HFF-Myc (cell line): ENCODE measurements around the gene ACSS3.
"Not testable (repeated sequence)": the region's sequence is repeated elsewhere in the genome, so short reads cannot be mapped to it uniquely, and the experiment has no call there.

Experiments used
- DNase-seq: peaks from one replicate; pipeline ENCODE4 v3.0.0-alpha.2; 2011; ENCODE audit warnings: low read depth; ENCODE audit errors: extremely low read depth
- H3K4me3 ChIP-seq: replicated peaks from 2 replicates; pipeline ENCODE4 v1.5.1; 2011; ENCODE audit warnings: low read depth, mild to moderate bottlenecking, control low read depth, low read length
- TF ChIP-seq, protein P1 (sequence below): IDR thresholded peaks from 2 replicates; pipeline ENCODE4 v1.5.1; 2012; ENCODE audit warnings: mild to moderate bottlenecking, low read depth, low read length, control low read depth; ENCODE audit errors: missing control alignments

The ACSS3 gene

DNA sequence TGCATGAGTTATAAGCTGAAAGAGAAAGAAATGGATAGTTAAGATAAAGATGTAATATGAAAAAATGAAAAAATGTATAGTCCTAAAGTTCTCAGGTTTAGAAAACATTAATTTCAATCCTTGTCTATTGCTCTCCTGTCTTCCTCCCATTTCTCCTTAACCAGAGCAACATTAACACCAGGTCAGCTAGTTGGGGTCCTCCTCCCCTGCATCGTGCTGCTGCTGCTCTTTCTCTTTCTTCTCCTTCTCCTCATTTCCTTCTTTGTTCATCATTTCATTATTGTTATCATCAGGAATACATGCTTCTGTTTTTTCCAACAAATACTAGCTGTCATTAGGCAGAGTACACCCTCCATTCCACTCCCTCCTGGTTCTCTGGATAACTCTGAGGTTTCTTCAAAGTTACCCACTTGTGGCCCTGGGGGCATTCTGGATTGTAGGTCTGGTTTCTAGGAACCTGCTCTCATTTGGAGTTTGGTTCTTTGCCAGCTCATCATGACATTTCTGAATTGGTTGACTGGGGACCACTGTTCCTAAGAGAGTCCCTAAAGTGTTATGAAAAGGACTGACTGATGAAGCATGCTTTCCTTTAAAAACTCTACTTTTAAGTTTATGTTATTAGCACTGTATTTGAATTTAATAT is 17.0 kb downstream of the ACSS3 start:
- TF ChIP-seq, protein P1, sequence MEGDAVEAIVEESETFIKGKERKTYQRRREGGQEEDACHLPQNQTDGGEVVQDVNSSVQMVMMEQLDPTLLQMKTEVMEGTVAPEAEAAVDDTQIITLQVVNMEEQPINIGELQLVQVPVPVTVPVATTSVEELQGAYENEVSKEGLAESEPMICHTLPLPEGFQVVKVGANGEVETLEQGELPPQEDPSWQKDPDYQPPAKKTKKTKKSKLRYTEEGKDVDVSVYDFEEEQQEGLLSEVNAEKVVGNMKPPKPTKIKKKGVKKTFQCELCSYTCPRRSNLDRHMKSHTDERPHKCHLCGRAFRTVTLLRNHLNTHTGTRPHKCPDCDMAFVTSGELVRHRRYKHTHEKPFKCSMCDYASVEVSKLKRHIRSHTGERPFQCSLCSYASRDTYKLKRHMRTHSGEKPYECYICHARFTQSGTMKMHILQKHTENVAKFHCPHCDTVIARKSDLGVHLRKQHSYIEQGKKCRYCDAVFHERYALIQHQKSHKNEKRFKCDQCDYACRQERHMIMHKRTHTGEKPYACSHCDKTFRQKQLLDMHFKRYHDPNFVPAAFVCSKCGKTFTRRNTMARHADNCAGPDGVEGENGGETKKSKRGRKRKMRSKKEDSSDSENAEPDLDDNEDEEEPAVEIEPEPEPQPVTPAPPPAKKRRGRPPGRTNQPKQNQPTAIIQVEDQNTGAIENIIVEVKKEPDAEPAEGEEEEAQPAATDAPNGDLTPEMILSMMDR: no peak
- no peak overlapping the region for H3K4me3 ChIP-seq
- DNase-seq: no peak

DNA sequence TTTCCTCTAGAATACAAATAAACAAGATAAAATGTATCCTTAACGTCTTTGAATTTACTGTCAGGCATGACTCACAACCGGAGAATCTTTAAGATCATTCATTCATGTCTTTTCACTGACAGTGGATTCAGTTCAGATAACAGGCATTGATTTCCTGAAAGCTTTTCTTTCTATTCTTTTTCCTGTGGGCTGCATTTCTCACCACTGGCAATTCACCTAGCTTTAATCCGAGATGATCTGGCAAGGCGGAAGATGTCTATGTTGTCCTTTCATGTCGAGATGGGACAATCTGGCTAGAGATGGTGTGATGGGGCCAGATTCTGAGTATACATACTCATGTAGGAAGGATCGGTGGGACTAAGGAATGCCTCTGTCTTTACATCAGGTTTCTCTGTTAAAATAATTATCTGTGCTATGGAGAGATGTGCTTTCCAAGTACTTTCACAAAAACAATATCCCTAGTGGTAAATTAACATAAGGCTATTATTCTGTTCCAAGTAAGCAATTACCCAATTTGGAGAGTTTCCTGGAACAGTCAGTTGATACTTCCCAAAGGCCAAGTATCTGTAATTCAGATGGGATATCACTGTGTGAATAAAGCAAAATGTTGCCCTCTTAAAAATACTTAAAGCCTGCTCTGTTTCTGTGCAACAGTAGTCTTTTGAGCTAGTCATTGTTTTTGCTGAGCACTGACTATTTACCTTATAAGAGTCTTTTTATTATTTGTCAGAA is 17.8 kb downstream of the ACSS3 start:
- DNase-seq: no peak
- TF ChIP-seq, protein P1: no peak
- H3K4me3 ChIP-seq: no peak overlapping the region

GRCh38 chr12:81105687-81106086 is 27.8 kb downstream of the ACSS3 start:
- TF ChIP-seq, protein P1: no peak
- no peak for DNase-seq
- no peak overlapping the region for H3K4me3 ChIP-seq

DNA sequence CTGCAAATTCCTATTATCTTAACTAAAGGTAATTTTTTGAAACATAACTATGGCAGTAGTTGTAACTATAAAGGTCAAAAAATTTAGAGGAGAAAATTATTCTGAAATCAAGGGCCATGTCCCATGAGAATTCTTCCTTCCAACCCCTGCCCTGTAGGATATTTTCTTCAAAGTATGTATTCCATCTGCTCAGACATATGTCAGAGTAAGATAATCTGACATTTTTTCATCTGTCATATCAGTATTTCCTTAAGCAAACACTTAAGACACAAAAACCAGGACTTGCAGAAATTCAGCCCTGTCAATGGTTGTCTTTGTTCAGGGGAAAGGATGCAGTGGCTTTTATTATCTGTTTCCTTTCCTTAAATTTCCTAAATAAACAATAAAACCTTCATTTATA is 36.3 kb downstream of the ACSS3 start:
- no peak for DNase-seq
- H3K4me3 ChIP-seq: no peak overlapping the region
- TF ChIP-seq, protein P1: no peak

DNA sequence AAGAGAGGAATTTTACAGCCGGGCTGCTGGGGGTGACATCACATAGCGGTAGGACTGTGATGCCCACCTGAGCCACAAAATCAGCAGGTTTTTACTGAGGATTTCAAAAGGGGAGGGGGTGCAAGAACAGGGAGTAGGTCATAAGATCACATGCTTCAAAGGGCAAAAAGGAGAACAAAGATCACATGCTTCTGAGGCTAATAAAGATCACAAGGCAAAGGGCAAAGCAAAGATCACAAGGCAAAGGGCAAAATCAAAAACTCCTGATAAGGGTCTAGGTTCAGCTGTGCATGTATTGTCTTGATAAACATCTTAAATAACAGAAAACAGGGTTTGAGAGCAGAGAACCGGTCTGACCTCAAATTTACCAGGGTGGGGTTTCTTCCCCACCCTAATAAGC is 41.2 kb downstream of the ACSS3 start:
- not testable (repeated sequence) for H3K4me3 ChIP-seq, DNase-seq

GRCh38 chr12:81120961-81121360 is 43.1 kb downstream of the ACSS3 start:
- no peak for DNase-seq
- TF ChIP-seq, protein P1: no peak
- no peak overlapping the region for H3K4me3 ChIP-seq

DNA sequence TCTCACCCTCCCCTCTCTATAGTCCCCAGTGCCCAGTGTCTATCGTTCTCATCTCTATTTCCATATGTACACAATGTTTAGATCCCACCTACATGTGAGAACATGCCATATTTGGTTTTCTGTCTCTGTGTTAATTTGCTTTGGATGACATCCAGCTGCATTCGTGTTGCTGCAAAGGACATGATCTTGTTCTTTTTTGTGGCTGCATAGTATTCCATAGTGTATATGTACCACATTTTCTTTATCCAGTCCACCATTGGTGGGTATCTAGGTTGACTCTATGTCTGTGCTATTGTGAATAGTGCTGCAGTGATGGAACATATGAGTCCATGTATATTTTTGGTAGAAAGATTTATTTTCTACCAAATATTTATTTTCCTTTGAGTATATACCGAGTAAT is 45.7 kb downstream of the ACSS3 start:
- DNase-seq: no peak
- H3K4me3 ChIP-seq: no peak overlapping the region
- TF ChIP-seq, protein P1: no peak
